DND-41 (cell line): ENCODE results near the gene H1-8.

ENCODE experiments used
- CTCF ChIP-seq: IDR thresholded peaks from 2 replicates; pipeline ENCODE4 v1.5.1; 2012; ENCODE audit warnings: borderline replicate concordance, low read length, moderate library complexity, mild to moderate bottlenecking; ENCODE audit not compliant: poor library complexity, severe bottlenecking; ENCODE audit errors: extremely low read depth
- EZH2 ChIP-seq: IDR thresholded peaks from 3 replicates; pipeline ENCODE4 v1.6.1; 2012; ENCODE audit warnings: borderline replicate concordance, low read depth, mild to moderate bottlenecking, moderate library complexity, low read length, inconsistent platforms; ENCODE audit not compliant: severe bottlenecking

- no peak for TF ChIP-seq CTCF
- TF ChIP-seq EZH2, result no peak
Measured at GRCh38 chr3:129549805-129550204, 6.8 kb downstream of the H1-8 start.
